ENCODE results near the gene SLC25A14. TPM values are rescaled to one million over a fixed set of nuclear protein-coding genes. Genes with fewer than 3 reads are reported as not detected.
A peak's percentile ranks its signal among the peaks of the same experiment; 100 is the strongest.

SLC25A14 gene
- total and polyA plus RNA-seq, 2 experiments from 2014 or later: 9.9 to 16.7 TPM

GRCh38 chrX:130401415-130402207, 61.9 kb downstream of the SLC25A14 start, which contains the start of gene RBMX2:
Gene RBMX2, plus strand, starts transcription at chrX:130401987. Its CDS starts 46 bp downstream, at chrX:130402033.
- TF ChIP-seq EZH2phosphoT487 (IDR thresholded peaks at IDR 0.05; ENCODE audit: insufficient read depth, low read depth): no peak
- no peak for TF ChIP-seq EZH2 (IDR thresholded peaks at IDR 0.05; ENCODE audit: insufficient read depth, poor library complexity, severe bottlenecking)
- H3K9ac ChIP-seq: peak within 1 kb of the TSS; percentile 83
- no peaks in the 10 kb centered on the region for H4K20me1 ChIP-seq (ENCODE audit: insufficient read depth)
- peak within 1 kb of the TSS; percentile 99 for H2AFZ ChIP-seq
- peak within 1 kb of the TSS; percentile 76 for H3K4me2 ChIP-seq (ENCODE audit: unreplicated experiment)
- H3K27me3 ChIP-seq (replicated peaks; ENCODE audit: insufficient read depth): no peaks in the 10 kb centered on the region
- H3K4me1 ChIP-seq (ENCODE audit: insufficient read depth): no peaks in the 10 kb centered on the region
- peaks cover 33% of the 10 kb centered on the region for H3K79me2 ChIP-seq (ENCODE audit: insufficient read depth)
- H3F3A ChIP-seq (ENCODE audit: insufficient read depth): no peaks in the 10 kb centered on the region
- DNase-seq: peak; percentile 84
- no peaks in the 10 kb centered on the region for H3K9me3 ChIP-seq (ENCODE audit: low read depth)
- peak within 1 kb of the TSS; percentile 97 for H3K4me3 ChIP-seq
- no peaks in the 10 kb centered on the region for H3K36me3 ChIP-seq (ENCODE audit: low read depth)
- WGBS, 2 experiments (ENCODE audit: low coverage in 1 of 2, low lambda C conversion rate in 2 of 2, missing lambda C conversion rate in 2 of 2): 2 to 3% methylated on average over 9 to 30 of the region's 47 CpGs
- no peaks in the 10 kb centered on the region for H3K9me2 ChIP-seq (ENCODE audit: insufficient read depth)
- H3K27ac ChIP-seq: peak within 1 kb of the TSS; percentile 49
- in situ Hi-C loops (cut with MboI): no loop called here

- 0% methylated on average over 7 to 11 of the region's 13 CpGs for WGBS, 2 experiments (ENCODE audit: low coverage in 1 of 2, low lambda C conversion rate in 2 of 2, missing lambda C conversion rate in 2 of 2)
- in situ Hi-C loops (cut with MboI): no loop called here
Measured at GRCh38 chrX:130402208-130402684, 62.5 kb downstream of the SLC25A14 start.

GRCh38 chrX:130413415-130413814, 73.7 kb downstream of the SLC25A14 start:
- WGBS, 2 experiments (ENCODE audit: low coverage in 1 of 2, low lambda C conversion rate in 2 of 2, missing lambda C conversion rate in 2 of 2): 93 to 100% methylated on average over 1 of the region's 2 CpGs
- Histone ChIP-seq H3K9me3 (ENCODE audit: low read depth) (no peaks in the 10 kb centered on the region), H3K27ac (no peak overlapping the region), H4K20me1 (ENCODE audit: insufficient read depth) (no peaks in the 10 kb centered on the region), H2AFZ (no peak overlapping the region), H3K79me2 (ENCODE audit: insufficient read depth) (no peaks in the 10 kb centered on the region), H3K36me3 (ENCODE audit: low read depth) (0 out of 2 replicates have a peak, but pooled peaks cover 1% of the 10 kb centered on the region), H3K27me3 (replicated peaks; ENCODE audit: insufficient read depth) (no peaks in the 10 kb centered on the region), H3K9me2 (ENCODE audit: insufficient read depth) (no peaks in the 10 kb centered on the region), H3K9ac (no peak overlapping the region), H3K4me1 (ENCODE audit: insufficient read depth) (no peaks in the 10 kb centered on the region), H3F3A (ENCODE audit: insufficient read depth) (no peaks in the 10 kb centered on the region), H3K4me2 (ENCODE audit: unreplicated experiment) (no peak overlapping the region), H3K4me3 (no peak overlapping the region)
- no peak for TF ChIP-seq EZH2 (IDR thresholded peaks at IDR 0.05; ENCODE audit: insufficient read depth, poor library complexity, severe bottlenecking)
- TF ChIP-seq EZH2phosphoT487 (IDR thresholded peaks at IDR 0.05; ENCODE audit: insufficient read depth, low read depth): no peak
- in situ Hi-C loops (cut with MboI): no loop called here
- DNase-seq: no peak

More at GRCh38 chrX:130402208-130402684, 62.5 kb downstream of the SLC25A14 start:
- H3K27ac ChIP-seq: no peak overlapping the region
- peak overlapping the region; percentile 83 for H3K9ac ChIP-seq
- peak; percentile 18 for DNase-seq
- H3K9me2 ChIP-seq (ENCODE audit: insufficient read depth): no peaks in the 10 kb centered on the region
- H3K36me3 ChIP-seq (ENCODE audit: low read depth): no peaks in the 10 kb centered on the region
- peak overlapping the region; percentile 99 for H2AFZ ChIP-seq
- peak overlapping the region; percentile 97 for H3K4me3 ChIP-seq
- H4K20me1 ChIP-seq (ENCODE audit: insufficient read depth): no peaks in the 10 kb centered on the region
- peaks cover 33% of the 10 kb centered on the region for H3K79me2 ChIP-seq (ENCODE audit: insufficient read depth)
- H3K4me2 ChIP-seq (ENCODE audit: unreplicated experiment): peak overlapping the region; percentile 76
- no peaks in the 10 kb centered on the region for H3F3A ChIP-seq (ENCODE audit: insufficient read depth)
- TF ChIP-seq EZH2phosphoT487 (IDR thresholded peaks at IDR 0.05; ENCODE audit: insufficient read depth, low read depth): no peak
- no peak for TF ChIP-seq EZH2 (IDR thresholded peaks at IDR 0.05; ENCODE audit: insufficient read depth, poor library complexity, severe bottlenecking)
- H3K27me3 ChIP-seq (replicated peaks; ENCODE audit: insufficient read depth): no peaks in the 10 kb centered on the region
- H3K9me3 ChIP-seq (ENCODE audit: low read depth): no peaks in the 10 kb centered on the region
- no peaks in the 10 kb centered on the region for H3K4me1 ChIP-seq (ENCODE audit: insufficient read depth)

- H3K27me3 ChIP-seq (replicated peaks; ENCODE audit: insufficient read depth): no peaks in the 10 kb centered on the region
- no peaks in the 10 kb centered on the region for H3K4me1 ChIP-seq (ENCODE audit: insufficient read depth)
- no peaks in the 10 kb centered on the region for H3F3A ChIP-seq (ENCODE audit: insufficient read depth)
- in situ Hi-C loops (cut with MboI): no loop called here
- 96 to 99% methylated on average over 5 of the region's 5 CpGs for WGBS, 2 experiments (ENCODE audit: low coverage in 1 of 2, low lambda C conversion rate in 2 of 2, missing lambda C conversion rate in 2 of 2)
- H3K27ac ChIP-seq: no peak overlapping the region
- H3K9me3 ChIP-seq (ENCODE audit: low read depth): no peaks in the 10 kb centered on the region
- H3K36me3 ChIP-seq (ENCODE audit: low read depth): no peaks in the 10 kb centered on the region
- no peak overlapping the region for H3K9ac ChIP-seq
- no peak overlapping the region for H3K4me3 ChIP-seq
- no peaks in the 10 kb centered on the region for H3K79me2 ChIP-seq (ENCODE audit: insufficient read depth)
- no peaks in the 10 kb centered on the region for H4K20me1 ChIP-seq (ENCODE audit: insufficient read depth)
- no peak overlapping the region for H3K4me2 ChIP-seq (ENCODE audit: unreplicated experiment)
- no peak overlapping the region for H2AFZ ChIP-seq
- TF ChIP-seq EZH2phosphoT487 (IDR thresholded peaks at IDR 0.05; ENCODE audit: insufficient read depth, low read depth) (no peak), EZH2 (IDR thresholded peaks at IDR 0.05; ENCODE audit: insufficient read depth, poor library complexity, severe bottlenecking) (no peak)
- no peaks in the 10 kb centered on the region for H3K9me2 ChIP-seq (ENCODE audit: insufficient read depth)
- no peak for DNase-seq
Measured at GRCh38 chrX:130414800-130415199, 75.1 kb downstream of the SLC25A14 start.
